Uterus (tissue), 4 donors: ENCODE data around the gene SLAIN2. TPM values are rescaled to one million over a fixed set of nuclear protein-coding genes. Genes with fewer than 3 reads are reported as not detected.
"Not testable (repeated sequence)": the region's sequence is repeated elsewhere in the genome, so short reads cannot be mapped to it uniquely, and the experiment has no call there.

Experiments used
- DNase-seq, 2 donors: peaks; one replicate each; pipeline ENCODE4 v3.0.0-alpha.2; 2019 to 2020
- H3K27ac ChIP-seq, 2 donors: fragments of 200-600 bp; sonication (generic); 1 replicate in 1 of 2; 2 replicates in 1 of 2; pipeline ENCODE4 v1.5.1; 2016 to 2018
- H3K27me3 ChIP-seq, 2 donors: fragments of 200-600 bp; sonication (generic); one replicate each; pipeline ENCODE4 v1.5.1; 2018 to 2019; ENCODE audit warnings: control low read depth in 1 of 2
- H3K36me3 ChIP-seq, 2 donors: fragments of 200-600 bp; sonication (generic); one replicate each; pipeline ENCODE4 v1.5.1; 2019; ENCODE audit warnings: control low read depth in 1 of 2
- H3K4me1 ChIP-seq, 2 donors: fragments of 200-600 bp; sonication (generic); one replicate each; pipeline ENCODE4 v1.5.1; 2018 to 2019; ENCODE audit warnings: control low read depth in 1 of 2
- H3K4me3 ChIP-seq, 2 donors: fragments of 200-600 bp; sonication (generic); 1 replicate in 1 of 2; 2 replicates in 1 of 2; pipeline ENCODE4 v1.5.1; 2018 to 2019; ENCODE audit warnings: mild to moderate bottlenecking in 1 of 2
- H3K9me3 ChIP-seq, 2 donors: fragments of 200-600 bp; sonication (generic); one replicate each; pipeline ENCODE4 v1.5.1; 2019; ENCODE audit warnings: control low read depth in 1 of 2
- POLR2A ChIP-seq, 2 donors: fragments of 450-650 bp; IDR thresholded peaks; one replicate each; pipeline ENCODE4 v1.6.1; 2016; ENCODE audit warnings: antibody characterized with exemption in 2 of 2, mild to moderate bottlenecking in 1 of 2, moderate library complexity in 1 of 2
- intact Hi-C: fragments of 100-400 bp; cut with DNase I; formaldehyde crosslinking; loops from one replicate; pipeline ENCODE4 v1.15.1; 2023; ENCODE audit warnings: low total_unique reads
- total RNA-seq, 4 donors: library from RNA; depleted of rRNA in 3 of 4; stranded (reverse); fragments of >200 nt in 3 of 4; gene quantifications; one replicate each; pipeline versions ENCODE4 v1.1.0 to v1.2.4, GENCODE V29; 2014 to 2023
- TF ChIP-seq, protein P1 (sequence below), 4 experiments: fragments of 200-600 bp in 2 of 4; fragments of 450-650 bp in 2 of 4; sonication (generic) in 2 of 4; IDR thresholded peaks; one replicate each; pipeline ENCODE4 v1.5.1; 2016 to 2019; ENCODE audit warnings: antibody characterized with exemption in 4 of 4, mild to moderate bottlenecking in 2 of 4, moderate library complexity in 1 of 4
- donor health status: DM: yes; HTN: yes; CAD: no.

SLAIN2 gene
- total RNA-seq, 4 donors from 2014 or later = 20.0 to 120 (median 62.0) TPM

DNA sequence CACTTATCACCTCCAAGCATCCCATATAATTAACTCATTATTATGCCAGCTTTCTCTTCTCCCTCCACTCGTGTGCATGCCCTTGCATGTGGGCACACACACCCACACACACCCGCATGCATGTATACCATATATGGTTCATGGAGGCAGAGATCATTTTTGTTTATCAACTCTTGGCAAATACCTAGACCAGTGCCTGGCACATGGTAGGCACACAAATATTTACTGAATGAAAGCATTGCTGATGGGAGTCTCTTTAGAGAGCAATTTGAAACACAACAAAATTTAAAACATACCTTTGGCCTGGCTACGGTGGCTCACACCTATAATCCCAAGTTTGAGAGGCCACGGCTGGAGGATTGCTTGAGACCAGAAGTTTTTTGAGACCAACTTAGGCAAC, 90.7 kb downstream of the SLAIN2 start:
- Histone ChIP-seq H3K9me3 (no peaks in the 10 kb centered on the region), H3K4me3 (no peak overlapping the region), H3K4me1 (no peaks in the 10 kb centered on the region), H3K36me3 (no peaks in the 10 kb centered on the region), H3K27me3 (no peaks in the 10 kb centered on the region), H3K27ac (no peak overlapping the region)
- no peak for DNase-seq
- intact Hi-C loops = no loop called here
- no peak for TF ChIP-seq POLR2A (IDR thresholded peaks at IDR 0.05)
- TF ChIP-seq, protein P1, sequence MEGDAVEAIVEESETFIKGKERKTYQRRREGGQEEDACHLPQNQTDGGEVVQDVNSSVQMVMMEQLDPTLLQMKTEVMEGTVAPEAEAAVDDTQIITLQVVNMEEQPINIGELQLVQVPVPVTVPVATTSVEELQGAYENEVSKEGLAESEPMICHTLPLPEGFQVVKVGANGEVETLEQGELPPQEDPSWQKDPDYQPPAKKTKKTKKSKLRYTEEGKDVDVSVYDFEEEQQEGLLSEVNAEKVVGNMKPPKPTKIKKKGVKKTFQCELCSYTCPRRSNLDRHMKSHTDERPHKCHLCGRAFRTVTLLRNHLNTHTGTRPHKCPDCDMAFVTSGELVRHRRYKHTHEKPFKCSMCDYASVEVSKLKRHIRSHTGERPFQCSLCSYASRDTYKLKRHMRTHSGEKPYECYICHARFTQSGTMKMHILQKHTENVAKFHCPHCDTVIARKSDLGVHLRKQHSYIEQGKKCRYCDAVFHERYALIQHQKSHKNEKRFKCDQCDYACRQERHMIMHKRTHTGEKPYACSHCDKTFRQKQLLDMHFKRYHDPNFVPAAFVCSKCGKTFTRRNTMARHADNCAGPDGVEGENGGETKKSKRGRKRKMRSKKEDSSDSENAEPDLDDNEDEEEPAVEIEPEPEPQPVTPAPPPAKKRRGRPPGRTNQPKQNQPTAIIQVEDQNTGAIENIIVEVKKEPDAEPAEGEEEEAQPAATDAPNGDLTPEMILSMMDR (IDR thresholded peaks at IDR 0.05) = no peak

DNA sequence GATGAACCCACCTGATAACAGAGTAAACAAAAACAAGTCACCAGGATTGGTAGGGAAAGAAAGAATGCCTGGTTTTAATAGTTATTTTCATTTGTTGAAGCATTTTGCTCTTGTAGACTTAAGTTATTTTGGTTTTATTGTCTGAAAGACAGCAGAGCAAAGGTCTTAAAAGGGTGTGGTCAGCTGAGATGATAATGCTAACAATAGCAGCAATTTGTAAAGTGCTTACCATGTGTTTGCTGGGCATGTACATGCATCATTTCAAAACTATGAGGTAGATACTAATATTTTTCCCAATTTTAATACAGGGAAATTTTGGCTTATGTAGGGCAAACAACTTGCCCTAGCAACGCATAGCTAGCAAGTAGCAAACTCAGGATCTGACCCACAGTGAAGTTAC, 95.0 kb downstream of the SLAIN2 start:
- Histone ChIP-seq H3K9me3 (no peaks in the 10 kb centered on the region), H3K4me3 (no peak overlapping the region), H3K36me3 (no peaks in the 10 kb centered on the region), H3K27me3 (no peaks in the 10 kb centered on the region), H3K27ac (no peak overlapping the region), H3K4me1 (no peaks in the 10 kb centered on the region)
- no peak for DNase-seq
- TF ChIP-seq, protein P1 (IDR thresholded peaks at IDR 0.05) = no peak
- TF ChIP-seq POLR2A (IDR thresholded peaks at IDR 0.05) = no peak
- intact Hi-C loops = no loop called here

DNA sequence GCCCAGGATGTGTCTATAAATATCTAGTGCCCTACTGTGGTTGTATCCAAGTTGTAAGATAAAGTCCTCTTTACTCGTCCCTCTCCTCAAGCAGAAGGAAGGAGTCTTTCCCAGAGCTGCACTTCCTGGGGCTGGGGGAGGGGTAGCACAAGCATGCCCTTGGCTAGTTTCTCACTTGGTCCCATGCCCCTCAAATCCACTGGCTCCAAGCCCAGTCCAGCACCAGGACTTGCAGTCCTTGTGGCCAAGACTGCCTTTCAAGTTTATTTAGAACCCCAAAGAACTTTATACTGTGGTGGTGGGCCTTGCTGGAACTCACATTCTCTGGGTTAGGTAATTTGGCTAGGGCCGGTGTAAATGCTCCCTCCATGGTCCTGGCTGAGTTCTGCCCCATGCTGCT, 98.7 kb downstream of the SLAIN2 start:
- Histone ChIP-seq H3K4me1 (no peaks in the 10 kb centered on the region), H3K27ac (no peak overlapping the region), H3K27me3 (no peaks in the 10 kb centered on the region), H3K9me3 (no peaks in the 10 kb centered on the region), H3K4me3 (no peak overlapping the region), H3K36me3 (no peaks in the 10 kb centered on the region)
- no peak for TF ChIP-seq POLR2A (IDR thresholded peaks at IDR 0.05)
- TF ChIP-seq, protein P1 (IDR thresholded peaks at IDR 0.05) = no peak
- intact Hi-C loops = no loop called here
- DNase-seq = no peak

DNA sequence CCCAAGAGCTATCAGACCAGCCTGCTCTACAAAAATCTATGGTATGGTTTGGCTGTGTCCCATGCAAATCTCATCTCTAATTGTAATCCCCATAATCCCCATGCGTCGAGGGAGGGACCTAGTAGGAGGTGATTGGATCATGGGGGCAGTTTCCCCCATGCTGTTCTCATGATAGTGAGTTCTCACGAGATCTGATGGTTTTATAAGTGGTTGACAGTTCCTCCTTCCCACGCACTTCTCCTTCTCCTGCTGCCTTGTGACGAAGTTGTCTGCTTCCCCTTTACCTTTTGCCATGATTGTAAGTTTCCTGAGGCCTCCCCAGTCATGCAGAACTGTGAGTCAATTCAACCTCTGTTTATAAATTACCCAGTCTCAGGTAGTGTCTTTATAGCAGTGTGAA, 99.6 kb downstream of the SLAIN2 start:
- H3K9me3 ChIP-seq, H3K27me3 ChIP-seq, H3K27ac ChIP-seq, intact Hi-C loops, H3K4me1 ChIP-seq, DNase-seq, H3K4me3 ChIP-seq, H3K36me3 ChIP-seq: not testable (repeated sequence)

DNA sequence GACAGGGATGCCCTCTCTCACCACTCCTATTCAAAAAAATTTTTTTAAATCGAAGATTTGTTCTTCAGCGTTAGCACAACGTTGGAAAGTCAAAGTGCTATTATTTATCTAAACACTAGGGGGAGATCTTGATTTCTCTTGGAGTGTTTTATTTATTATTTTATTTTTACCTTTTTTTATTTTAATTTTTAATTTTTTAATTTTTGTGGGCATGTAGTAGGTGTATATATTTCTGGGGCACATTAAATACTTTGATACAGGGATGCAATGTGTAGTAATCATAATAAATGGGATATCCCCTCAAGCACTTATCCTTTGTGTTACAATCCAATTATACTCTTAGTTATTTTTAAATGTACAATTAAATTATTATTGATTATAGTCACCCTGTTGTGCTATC, 104.4 kb downstream of the SLAIN2 start:
- no peaks in the 10 kb centered on the region for H3K27me3 ChIP-seq
- H3K4me3 ChIP-seq = no peak overlapping the region
- no peak for TF ChIP-seq POLR2A (IDR thresholded peaks at IDR 0.05)
- TF ChIP-seq, protein P1 (IDR thresholded peaks at IDR 0.05) = peak in 3 of 4 experiments; percentile 6 to 36 (median 23)
- intact Hi-C loops = no loop called here
- H3K4me1 ChIP-seq = no peaks in the 10 kb centered on the region
- H3K27ac ChIP-seq = no peak overlapping the region
- no peaks in the 10 kb centered on the region for H3K9me3 ChIP-seq
- no peak for DNase-seq
- H3K36me3 ChIP-seq = no peaks in the 10 kb centered on the region

DNA sequence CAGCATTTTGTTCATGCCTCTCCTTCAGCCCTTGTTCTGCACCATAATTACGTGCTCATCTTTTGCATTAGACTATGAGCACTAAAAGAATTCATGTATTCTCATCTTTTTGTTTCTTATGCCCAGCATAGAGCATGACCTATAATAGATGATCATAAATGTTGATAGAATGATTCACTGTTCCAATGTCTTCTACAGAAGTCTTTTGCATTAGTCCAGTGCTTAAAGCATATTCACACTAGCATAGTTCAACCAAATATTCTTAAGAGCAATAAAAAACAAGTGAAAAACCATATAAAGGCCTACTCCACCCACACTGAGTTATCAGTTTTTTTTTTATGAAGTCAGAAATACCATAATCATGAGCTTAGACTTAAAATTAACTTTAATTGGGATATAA, 105.3 kb downstream of the SLAIN2 start:
- no peaks in the 10 kb centered on the region for H3K36me3 ChIP-seq
- DNase-seq = no peak
- H3K9me3 ChIP-seq = no peaks in the 10 kb centered on the region
- H3K4me1 ChIP-seq = no peaks in the 10 kb centered on the region
- H3K4me3 ChIP-seq = no peak overlapping the region
- H3K27ac ChIP-seq = no peak overlapping the region
- intact Hi-C loops = no loop called here
- TF ChIP-seq, protein P1 (IDR thresholded peaks at IDR 0.05) = no peak
- TF ChIP-seq POLR2A (IDR thresholded peaks at IDR 0.05) = no peak
- no peaks in the 10 kb centered on the region for H3K27me3 ChIP-seq
